ENCODE measurements around the gene SPDYE2.
"Not testable (repeated sequence)": the region's sequence is repeated elsewhere in the genome, so short reads cannot be mapped to it uniquely, and the experiment has no call there.

DNA sequence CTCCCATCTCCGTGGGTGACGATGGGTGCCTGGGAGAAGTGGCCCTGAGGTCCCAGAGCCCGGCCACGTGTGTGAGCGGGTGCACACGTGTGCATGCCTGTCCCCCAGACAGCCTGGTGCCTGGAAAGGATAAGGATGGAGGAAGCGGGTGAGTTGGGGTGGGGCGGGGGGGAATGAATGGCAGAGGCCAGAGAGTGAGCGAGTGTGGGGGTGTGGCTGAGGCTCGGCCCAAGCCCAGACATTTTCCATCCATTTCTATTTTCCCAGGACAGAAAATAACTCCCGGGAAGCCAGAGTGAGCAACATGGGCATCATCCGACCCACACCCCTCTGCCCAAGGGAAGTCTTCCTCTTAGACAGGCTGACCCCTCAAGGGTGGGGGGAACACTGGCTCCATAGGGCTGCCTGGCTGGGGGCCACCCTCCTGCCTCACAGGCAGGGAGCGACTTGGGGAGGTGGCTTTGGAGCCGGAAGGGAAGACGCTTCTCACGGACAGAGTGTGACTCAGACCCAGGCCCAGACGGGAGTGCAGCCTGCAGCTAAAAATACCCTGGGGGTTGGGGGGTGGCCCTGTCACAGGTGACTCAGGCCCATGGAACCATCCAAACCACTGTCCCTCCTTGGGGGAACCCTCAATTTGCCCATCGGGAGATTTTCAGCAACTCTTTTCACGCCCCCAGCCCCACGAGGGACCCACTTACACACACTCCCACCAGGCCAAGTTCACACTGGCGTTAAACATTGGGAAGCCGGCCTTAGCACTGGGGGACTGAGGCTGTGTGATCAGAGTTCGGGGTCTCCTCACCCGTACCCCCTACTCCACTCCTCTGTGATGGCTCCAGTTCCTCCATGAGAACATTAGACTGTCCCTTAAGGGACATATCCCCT lies 45.5 kb upstream of the SPDYE2 start:
- TF ChIP-seq, protein P1, sequence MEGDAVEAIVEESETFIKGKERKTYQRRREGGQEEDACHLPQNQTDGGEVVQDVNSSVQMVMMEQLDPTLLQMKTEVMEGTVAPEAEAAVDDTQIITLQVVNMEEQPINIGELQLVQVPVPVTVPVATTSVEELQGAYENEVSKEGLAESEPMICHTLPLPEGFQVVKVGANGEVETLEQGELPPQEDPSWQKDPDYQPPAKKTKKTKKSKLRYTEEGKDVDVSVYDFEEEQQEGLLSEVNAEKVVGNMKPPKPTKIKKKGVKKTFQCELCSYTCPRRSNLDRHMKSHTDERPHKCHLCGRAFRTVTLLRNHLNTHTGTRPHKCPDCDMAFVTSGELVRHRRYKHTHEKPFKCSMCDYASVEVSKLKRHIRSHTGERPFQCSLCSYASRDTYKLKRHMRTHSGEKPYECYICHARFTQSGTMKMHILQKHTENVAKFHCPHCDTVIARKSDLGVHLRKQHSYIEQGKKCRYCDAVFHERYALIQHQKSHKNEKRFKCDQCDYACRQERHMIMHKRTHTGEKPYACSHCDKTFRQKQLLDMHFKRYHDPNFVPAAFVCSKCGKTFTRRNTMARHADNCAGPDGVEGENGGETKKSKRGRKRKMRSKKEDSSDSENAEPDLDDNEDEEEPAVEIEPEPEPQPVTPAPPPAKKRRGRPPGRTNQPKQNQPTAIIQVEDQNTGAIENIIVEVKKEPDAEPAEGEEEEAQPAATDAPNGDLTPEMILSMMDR (IDR thresholded peaks at IDR 0.05; ENCODE audit: extremely low read depth in 1 of 2, insufficient read depth in 1 of 2, low read depth in 1 of 2, low read length in 2 of 2): not testable (repeated sequence)
- TF ChIP-seq POLR2A (IDR thresholded peaks at IDR 0.05; ENCODE audit: low read depth, low read length); EZH2 (IDR thresholded peaks at IDR 0.05; ENCODE audit: borderline replicate concordance, low read depth, low read length, severe bottlenecking); POLR2AphosphoS5 (IDR thresholded peaks at IDR 0.05; ENCODE audit: insufficient read depth, low read depth, low read length); JUN (IDR thresholded peaks at IDR 0.05; ENCODE audit: borderline replicate concordance, insufficient read depth, insufficient read length, low read depth); MYC (IDR thresholded peaks at IDR 0.05; ENCODE audit: low read depth, low read length): not testable (repeated sequence)

Data from endothelial cell of umbilical vein (primary cell).